K562 (cell line): Measurements from ENCODE around the gene ARMC7. TPM values are rescaled to one million over a fixed set of nuclear protein-coding genes. Genes with fewer than 3 reads are reported as not detected.

Experiments used
- BACH1 ChIP-seq: fragments of 200-800 bp; sonication (Bioruptor generic); IDR thresholded peaks from 2 replicates; pipeline ENCODE4 v1.6.1; 2016; ENCODE audit warnings: missing genetic modification characterization, missing compliant biosample characterization
- HDAC1 ChIP-seq, 2 experiments: fragments of 450-650 bp; IDR thresholded peaks; 2 replicates each; pipeline ENCODE4 v1.6.1; 2016 to 2017; ENCODE audit warnings: inconsistent platforms in 1 of 2, mild to moderate bottlenecking in 1 of 2, moderate library complexity in 1 of 2
- JUND ChIP-seq, 2 experiments: IDR thresholded peaks; 2 replicates in 1 of 2; 3 replicates in 1 of 2; pipeline ENCODE4 v1.6.1; 2011; ENCODE audit warnings: borderline replicate concordance in 2 of 2, low read depth in 2 of 2, low read length in 2 of 2, improper control_type of control experiment in 1 of 2, missing biosample characterization in 1 of 2, missing genetic modification characterization in 1 of 2, missing genetic modification reagents in 1 of 2
- KLF16 ChIP-seq: IDR thresholded peaks from 2 replicates; pipeline ENCODE4 v1.6.1; 2016; ENCODE audit warnings: antibody characterized with exemption
- MAX ChIP-seq: sonication (generic); formaldehyde crosslinking; IDR thresholded peaks from 2 replicates; pipeline ENCODE4 v1.9.0; 2022; ENCODE audit warnings: mild to moderate bottlenecking, missing genetic modification reagents
- MGA ChIP-seq: fragments of 450-650 bp; IDR thresholded peaks from 2 replicates; pipeline ENCODE4 v1.6.1; 2016; ENCODE audit warnings: mild to moderate bottlenecking, moderate library complexity
- POLR2B ChIP-seq: fragments of 450-650 bp; IDR thresholded peaks from 2 replicates; pipeline ENCODE4 v1.6.1; 2018; ENCODE audit warnings: low read depth; ENCODE audit not compliant: partially characterized antibody
- RBM39 ChIP-seq: fragments of 200-400 bp; formaldehyde crosslinking; optimal IDR thresholded peaks from 2 replicates; pipeline ENCODE3; 2018; ENCODE audit warnings: low read depth, low read length
- ZNF507 ChIP-seq: conservative IDR thresholded peaks from 2 replicates; pipeline ENCODE4 v1.6.1; 2017; ENCODE audit warnings: missing genetic modification characterization, missing compliant biosample characterization
- ZNF766 ChIP-seq: fragments of 200-800 bp; sonication (Bioruptor generic); conservative IDR thresholded peaks from 2 replicates; pipeline ENCODE4 v1.6.1; 2016; ENCODE audit warnings: missing genetic modification characterization, missing compliant biosample characterization
- polyA plus RNA-seq, 8 experiments: library from polyadenylated mRNA; depleted of rRNA in 4 of 8; stranded (reverse) in 5 of 8; unstranded in 3 of 8; fragments of >200 nt; fragmentation: Nextera tagmentation in 2 of 8; fragmentation: Illumina TruSeq in 1 of 8; extraction: Ambion mirVana in 2 of 8; extraction: Trizol in 1 of 8; gene quantifications; 2 replicates each; pipeline versions ENCODE4 v1.2.1 to v1.2.3, GENCODE V29; 2011 to 2014; ENCODE audit warnings: inconsistent platforms in 1 of 8, missing spikeins in 1 of 8
- total RNA-seq, 7 experiments: library from RNA; depleted of rRNA in 6 of 7; stranded (reverse); fragments of >200 nt in 6 of 7; fragmentation: Illumina TruSeq in 2 of 7; extraction: Trizol in 2 of 7; gene quantifications; 2 replicates each; pipeline versions ENCODE4 v1.2.1 to v1.2.3, GENCODE V29; 2011 to 2021; ENCODE audit warnings: low replicate concordance in 1 of 7
- TF ChIP-seq, protein P1 (sequence below), 3 experiments: fragments of 200-800 bp in 1 of 3; sonication (Bioruptor generic) in 1 of 3; sonication (generic) in 1 of 3; formaldehyde crosslinking in 1 of 3; IDR thresholded peaks; 2 replicates each; pipeline versions ENCODE4 v1.6.1 to v1.8.0; 2016 to 2022; ENCODE audit warnings: mild to moderate bottlenecking in 2 of 3, missing compliant biosample characterization in 2 of 3, missing genetic modification characterization in 2 of 3, missing genetic modification reagents in 1 of 3
- TF ChIP-seq, protein P2 (sequence below): fragments of 250-450 bp; sonication (Bioruptor Pico); IDR thresholded peaks from 2 replicates; pipeline ENCODE4 v1.8.0; 2021; ENCODE audit warnings: borderline replicate concordance, mild to moderate bottlenecking, moderate library complexity; ENCODE audit not compliant: poor library complexity, severe bottlenecking

ARMC7 gene
- total and polyA plus RNA-seq, 9 of the 15 experiments (the other 6 are each of a cell fraction or from before 2014, with no cell fraction given), result 1.4 to 15.2 (median 5.9) TPM

DNA sequence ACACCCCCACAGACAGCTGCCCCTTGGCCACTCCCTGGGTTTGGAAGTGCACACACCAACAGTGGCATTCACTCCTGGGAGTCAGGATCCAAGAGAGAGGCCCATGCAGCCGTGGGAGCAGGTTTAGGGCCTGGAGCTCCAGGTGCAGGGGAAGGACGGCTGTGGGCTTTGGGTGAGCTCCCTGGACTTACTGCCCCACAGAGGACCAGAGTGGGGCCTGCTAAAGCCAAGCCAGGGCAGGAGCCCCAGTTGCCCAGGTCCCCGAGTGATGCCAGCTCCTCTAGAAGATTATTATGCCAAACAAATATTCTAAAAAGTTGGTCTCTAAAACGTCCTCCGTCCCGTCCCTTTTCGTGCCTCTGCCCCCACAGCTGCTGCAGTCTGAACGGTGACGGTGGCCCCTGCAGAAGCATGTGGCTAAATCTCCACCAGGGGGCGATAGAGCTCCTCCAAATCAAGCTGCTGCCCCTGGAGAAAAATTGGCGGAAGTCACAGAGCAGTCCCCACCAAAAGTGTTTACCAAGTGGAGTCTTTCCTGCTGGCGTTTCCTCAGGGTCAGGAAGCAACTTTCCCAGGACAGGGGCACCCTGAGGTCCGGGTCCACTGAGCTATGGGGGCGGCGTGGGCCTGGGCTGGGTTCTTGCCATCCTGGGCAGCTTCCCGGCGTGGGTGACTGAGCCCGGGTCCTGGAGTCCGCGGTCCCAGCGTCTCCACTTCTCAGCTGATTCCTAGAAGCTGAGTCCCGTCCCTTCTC lies 4.2 kb downstream of the ARMC7 start (continued):
- TF ChIP-seq BACH1, result no peak
- 0 out of 2 replicates have a peak, but pooled peaks have one; percentile 24 for TF ChIP-seq KLF16
- TF ChIP-seq POLR2B, result peak; percentile 17
- peak in 1 of 2 experiments; percentile 34; a peak in 1 of 4 replicates for TF ChIP-seq HDAC1 (IDR thresholded peaks at IDR 0.05)
- no peak for TF ChIP-seq MGA
- TF ChIP-seq, protein P1, sequence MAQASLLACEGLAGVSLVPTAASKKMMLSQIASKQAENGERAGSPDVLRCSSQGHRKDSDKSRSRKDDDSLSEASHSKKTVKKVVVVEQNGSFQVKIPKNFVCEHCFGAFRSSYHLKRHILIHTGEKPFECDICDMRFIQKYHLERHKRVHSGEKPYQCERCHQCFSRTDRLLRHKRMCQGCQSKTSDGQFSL (CRISPR knock-in tag; IDR thresholded peaks at IDR 0.05), result peak; percentile 60; the same call in 1 of the 2 replicates
- TF ChIP-seq, protein P1 (tag; IDR thresholded peaks at IDR 0.05), result no peak
- no peak for TF ChIP-seq ZNF507
- TF ChIP-seq MAX (CRISPR knock-in tag), result peak; percentile 35; the same call in 1 of the 2 replicates
- 0 out of 2 replicates have a peak, but pooled peaks have one; percentile 49 for TF ChIP-seq ZNF766 (CRISPR knock-in tag)
- TF ChIP-seq, protein P2, sequence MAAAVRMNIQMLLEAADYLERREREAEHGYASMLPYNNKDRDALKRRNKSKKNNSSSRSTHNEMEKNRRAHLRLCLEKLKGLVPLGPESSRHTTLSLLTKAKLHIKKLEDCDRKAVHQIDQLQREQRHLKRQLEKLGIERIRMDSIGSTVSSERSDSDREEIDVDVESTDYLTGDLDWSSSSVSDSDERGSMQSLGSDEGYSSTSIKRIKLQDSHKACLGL (CRISPR knock-in tag), result no peak
- TF ChIP-seq JUND (IDR thresholded peaks at IDR 0.05; ENCODE audit: borderline replicate concordance, low read depth, low read length), result peak; percentile 54; the same call in 1 of the 2 replicates
- peak; percentile 46; the same call in 1 of the 3 replicates for TF ChIP-seq JUND (tag; IDR thresholded peaks at IDR 0.05; ENCODE audit: borderline replicate concordance, low read depth, low read length)
- TF ChIP-seq RBM39, result no peak
